ENCODE data around the gene KCNIP2.

KCNIP2 gene

DNA sequence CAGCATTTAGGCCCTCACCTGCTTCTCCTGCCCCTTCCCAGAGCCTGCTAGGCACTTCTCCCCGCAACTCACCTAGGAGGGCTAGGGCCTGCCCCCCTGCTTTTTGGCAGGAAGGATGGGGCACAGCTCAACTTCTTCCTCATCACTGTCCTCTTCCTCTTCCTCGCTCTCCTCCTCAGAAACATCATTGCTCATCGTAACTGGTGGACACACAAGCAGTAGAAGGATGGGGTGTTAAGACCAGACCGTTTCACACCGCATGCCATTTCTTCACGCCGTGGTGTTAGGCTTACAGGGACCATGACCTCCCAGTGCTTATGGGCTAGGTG lies 62.0 kb downstream of the KCNIP2 start:
- DNase-seq, result no peak

DNA sequence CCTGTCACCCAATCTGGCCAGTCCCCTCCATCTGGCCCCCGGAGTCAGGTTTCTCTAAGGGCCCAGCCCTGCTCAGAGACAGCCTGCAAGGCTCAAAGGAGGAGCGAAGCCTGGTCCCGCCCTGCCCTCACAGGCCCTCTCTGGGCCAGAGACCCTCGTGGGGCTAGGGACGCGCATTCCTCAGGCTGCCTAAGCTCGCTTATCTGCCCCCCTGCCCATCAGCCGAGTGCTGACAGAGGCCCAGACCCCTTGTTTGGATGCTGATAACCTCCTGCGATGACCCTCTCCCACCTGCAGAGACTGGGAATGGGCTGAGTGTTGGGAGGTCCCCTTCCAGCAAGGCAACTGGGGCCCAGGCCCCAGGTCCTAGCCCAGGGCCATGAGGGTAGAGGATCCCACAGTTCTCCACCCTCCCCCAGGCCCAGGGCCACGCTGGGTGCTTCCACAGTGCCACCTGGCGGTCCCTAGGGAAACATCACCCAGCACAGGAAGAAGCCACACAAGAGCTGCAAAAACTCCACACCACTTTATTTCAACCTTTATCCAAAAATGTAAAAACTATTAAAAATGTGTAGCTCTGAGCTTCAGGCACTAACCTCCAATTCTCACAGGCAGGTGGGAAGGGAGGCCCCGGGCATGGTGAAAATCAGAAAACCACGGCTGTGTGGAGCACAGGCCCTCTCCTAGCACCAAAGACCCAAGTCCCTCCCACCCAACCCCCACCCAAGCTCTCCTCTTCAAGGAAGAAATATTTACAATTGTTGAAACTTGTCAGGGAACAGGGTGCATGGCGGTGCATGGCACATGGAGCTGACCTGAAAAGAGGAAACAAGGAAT lies 62.6 kb downstream of the KCNIP2 start:
- DNase-seq, result peak; percentile 16

DNA sequence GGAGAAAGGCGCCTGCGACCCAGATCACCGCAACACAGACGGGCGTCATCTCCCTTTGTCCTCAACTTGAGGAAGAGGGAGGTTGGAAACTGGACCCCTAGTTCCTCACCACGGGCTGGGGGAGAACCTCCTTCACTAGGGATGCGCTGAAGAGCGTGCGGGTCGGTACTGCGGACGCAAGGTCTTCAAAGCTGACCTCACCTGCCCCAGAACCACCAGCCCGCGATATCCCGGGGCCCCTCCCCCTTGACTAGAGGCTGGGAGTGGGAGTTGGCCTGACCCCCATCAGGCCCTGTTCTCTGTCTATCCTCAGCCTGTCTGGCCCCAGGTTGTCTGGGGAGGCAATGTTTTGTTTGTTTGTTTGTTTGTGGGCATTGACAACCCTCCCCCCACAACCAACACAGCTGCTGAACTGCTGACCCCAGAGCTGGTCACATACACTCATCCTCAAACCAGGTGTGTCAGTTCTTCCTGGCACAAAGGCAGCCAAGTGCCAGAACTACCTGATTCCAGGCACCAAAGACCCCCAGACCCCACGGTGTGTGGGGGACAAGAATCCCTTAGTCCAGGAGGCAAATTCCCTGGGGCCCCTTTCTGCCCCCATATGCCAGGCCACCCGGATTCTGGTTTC lies 63.3 kb downstream of the KCNIP2 start:
- no peak for DNase-seq

DNA sequence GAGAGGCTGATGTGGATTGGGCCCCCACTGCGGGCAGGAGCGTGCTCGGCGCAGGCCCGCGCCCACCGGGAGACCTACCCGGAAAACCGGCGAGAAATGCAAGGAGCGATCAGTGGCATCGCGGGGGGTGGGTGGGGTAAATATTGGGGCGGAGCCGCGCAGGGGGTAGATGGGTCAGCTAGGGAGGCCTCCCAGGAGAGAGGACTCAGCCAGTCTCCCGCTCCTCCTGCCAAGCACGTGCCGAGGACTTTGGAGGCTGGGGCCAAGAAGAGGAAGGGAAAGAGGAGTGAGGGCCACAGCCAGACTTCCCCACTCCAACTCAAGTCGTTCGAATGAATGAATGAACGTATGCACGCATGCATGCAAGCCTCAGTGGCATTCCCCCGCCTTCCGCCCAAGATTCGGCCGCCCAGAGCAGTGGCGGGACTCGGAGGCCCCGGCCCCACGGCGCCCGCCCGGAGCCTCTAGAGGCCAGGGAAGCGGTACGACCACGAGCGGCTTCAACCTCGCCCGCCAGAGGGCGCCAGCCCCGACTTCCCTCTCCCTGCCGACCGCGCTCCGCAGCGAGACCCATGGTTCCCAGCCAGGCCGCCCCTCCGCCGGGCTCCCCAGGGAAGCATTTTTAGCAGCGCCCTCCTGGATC lies 63.9 kb downstream of the KCNIP2 start:
- no peak for DNase-seq

GRCh38 chr10:101778781-101779543 lies 64.6 kb downstream of the KCNIP2 start:
- DNase-seq, result no peak

DNA sequence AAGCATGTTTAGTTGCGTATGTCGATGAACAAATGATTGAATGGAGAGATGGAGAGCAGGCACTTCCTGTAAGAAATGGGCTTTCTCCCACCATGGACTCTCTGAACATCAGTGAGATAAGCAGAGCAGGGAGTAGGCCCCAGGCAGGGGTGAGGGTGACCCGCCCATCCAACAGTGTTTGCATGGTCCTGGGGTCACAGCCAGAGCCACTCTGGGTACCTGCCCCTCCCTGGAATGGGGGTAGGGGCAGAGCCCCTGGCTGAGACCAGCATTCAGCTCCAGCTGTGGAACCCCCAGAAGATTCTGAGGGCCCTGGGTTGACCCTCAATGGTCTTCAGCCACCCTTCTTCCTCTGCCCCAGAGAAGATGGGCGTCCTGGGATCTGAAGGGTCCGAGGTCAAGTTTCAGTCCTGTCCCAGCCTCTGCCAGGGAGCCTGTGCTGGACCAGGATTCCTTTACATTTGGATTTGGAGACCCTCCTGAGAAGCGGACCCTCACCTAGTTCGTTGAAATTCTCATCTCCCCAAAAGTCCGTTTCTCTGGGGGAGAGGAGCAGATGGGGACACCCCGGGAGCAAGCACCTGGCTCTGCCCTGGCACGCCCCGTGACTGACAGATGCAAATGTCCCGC lies 65.3 kb downstream of the KCNIP2 start:
- no peak for DNase-seq

DNA sequence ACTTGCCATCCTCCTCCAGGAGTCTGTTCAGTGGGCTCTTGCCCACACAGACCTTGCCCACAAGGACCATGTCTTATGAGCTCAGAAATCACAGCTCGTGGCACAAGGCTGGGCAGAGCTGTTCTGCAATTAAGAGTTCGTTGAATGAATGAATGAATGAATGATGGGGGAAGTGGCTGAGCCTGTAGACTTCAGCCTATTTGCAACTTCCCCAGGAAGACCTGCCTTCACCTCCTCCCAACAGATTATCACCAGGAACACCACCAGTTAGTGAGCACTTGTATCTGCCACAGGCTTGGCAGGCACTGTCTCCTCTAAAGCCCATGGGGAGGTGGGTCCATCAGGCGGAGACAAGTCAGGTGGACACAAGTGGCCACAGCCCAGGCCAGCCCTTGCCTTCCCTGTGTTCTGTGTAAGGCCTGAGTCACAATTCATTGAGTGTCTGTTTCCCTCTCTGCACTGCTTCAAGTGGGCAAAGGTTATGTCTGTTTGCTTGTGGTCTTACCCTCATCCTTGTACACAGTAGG lies 65.9 kb downstream of the KCNIP2 start:
- no peak for DNase-seq

DNA sequence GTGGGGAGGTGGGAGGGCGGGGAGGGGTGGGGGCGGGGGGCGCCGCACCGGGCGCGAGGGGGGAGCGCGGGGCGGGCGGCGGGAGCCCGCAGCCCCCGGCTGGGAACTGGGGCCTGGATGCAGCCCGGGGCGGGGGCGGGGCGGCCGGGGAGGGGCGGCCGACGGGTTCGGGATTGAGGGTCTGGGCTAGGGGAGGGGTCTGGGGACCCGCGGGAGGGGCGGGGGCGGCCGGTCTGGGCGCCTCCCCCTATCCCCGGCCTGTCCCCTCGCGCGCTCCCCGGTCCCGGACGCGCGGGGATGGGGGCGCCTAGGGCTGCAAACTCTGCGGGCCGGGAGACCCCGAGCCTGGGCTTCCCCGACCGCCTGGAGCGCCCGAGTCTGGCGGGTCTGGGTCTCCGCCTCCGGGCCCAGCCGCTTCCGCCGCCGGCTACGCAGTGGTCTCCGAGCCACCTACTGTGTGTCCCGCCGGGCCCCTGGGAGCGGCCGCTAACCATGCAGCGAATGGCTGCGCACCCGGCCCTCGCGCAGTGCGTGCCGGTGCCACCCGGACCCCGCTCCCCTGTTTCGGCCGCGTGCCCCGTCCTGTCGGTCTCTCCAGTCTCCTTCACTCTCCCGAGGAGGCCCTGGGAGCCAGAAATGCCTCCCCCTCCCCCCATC lies 67.3 kb downstream of the KCNIP2 start:
- DNase-seq, result no peak
